Mucosa of rectum (tissue), 2 donors: ENCODE results near the gene TXNRD2.
A peak's percentile ranks its signal among the peaks of the same experiment; 100 is the strongest.

Source experiments
- H3K27ac ChIP-seq, 2 donors: one replicate each; pipeline ENCODE4 v1.7.0; 2013; ENCODE audit warnings: inconsistent platforms in 2 of 2, low read depth in 2 of 2, low read length in 2 of 2
- H3K27me3 ChIP-seq, 2 donors: one replicate each; pipeline ENCODE4 v1.7.0; 2013; ENCODE audit warnings: low read length in 2 of 2; ENCODE audit not compliant: control insufficient read depth in 2 of 2, insufficient read depth in 2 of 2
- H3K36me3 ChIP-seq, 2 donors: one replicate each; pipeline ENCODE4 v1.7.0; 2013; ENCODE audit warnings: low read length in 2 of 2; ENCODE audit not compliant: control insufficient read depth in 2 of 2, insufficient read depth in 2 of 2
- H3K4me1 ChIP-seq, 2 donors: one replicate each; pipeline ENCODE4 v1.7.0; 2013; ENCODE audit warnings: low read length in 2 of 2, mild to moderate bottlenecking in 1 of 2; ENCODE audit not compliant: control insufficient read depth in 2 of 2, insufficient read depth in 2 of 2
- H3K4me3 ChIP-seq, 2 donors: one replicate each; pipeline ENCODE4 v1.7.0; 2013; ENCODE audit warnings: low read length in 2 of 2
- H3K9ac ChIP-seq, 2 donors: one replicate each; pipeline ENCODE4 v1.7.0; 2013; ENCODE audit warnings: low read length in 2 of 2, low read depth in 1 of 2, mild to moderate bottlenecking in 1 of 2
- H3K9me3 ChIP-seq, 2 donors: one replicate each; pipeline ENCODE4 v1.7.0; 2013; ENCODE audit warnings: low read length in 2 of 2; ENCODE audit not compliant: control insufficient read depth in 2 of 2
- donor health status: healthy.
- donor health status: Normal muscosa, but diverticular disease.

Gene TXNRD2

DNA sequence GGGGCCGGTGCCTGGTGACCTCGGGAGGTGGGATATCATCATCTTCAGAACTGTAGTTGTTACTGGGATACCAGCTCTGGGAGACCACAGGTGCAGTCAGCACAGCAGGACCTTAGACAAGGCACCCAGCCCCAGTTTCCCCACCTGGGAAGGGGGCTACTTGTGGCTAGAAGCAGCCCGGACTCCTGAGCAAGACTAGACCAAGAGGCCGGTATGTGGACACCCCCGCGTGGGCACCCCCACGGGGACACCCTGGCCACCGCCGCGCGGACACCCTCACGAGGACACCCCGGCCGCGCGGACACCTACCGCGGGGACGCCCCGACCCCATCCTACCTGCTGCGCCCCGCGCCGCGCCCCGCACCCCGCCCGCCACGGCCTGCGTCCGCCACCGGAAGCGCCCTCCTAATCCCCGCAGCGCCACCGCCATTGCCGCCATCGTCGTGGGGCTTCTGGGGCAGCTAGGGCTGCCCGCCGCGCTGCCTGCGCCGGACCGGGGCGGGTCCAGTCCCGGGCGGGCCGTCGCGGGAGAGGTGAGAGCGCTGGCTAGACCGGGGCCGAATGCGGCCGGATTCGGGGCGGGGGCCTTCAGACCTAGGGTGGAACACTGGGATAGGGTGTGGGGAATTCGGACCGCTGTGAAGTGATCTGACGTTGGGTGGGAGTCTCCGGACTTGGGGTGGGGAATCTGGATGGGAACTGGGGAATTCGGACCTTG, at the start of gene TXNRD2, which contains the start of gene COMT:
TXNRD2 (minus strand) TSS at position 454 of the 718 bp plus-strand sequence; CDS start at position 439, 15 bp downstream.
COMT (plus strand) TSS at position 408 of the 718 bp plus-strand sequence. CDS start 20,755 bp downstream, outside the sequence.
- H3K27me3 ChIP-seq = no peaks in the 10 kb centered on the region
- H3K36me3 ChIP-seq = no peaks in the 10 kb centered on the region
- H3K9ac ChIP-seq = peak within 1 kb of the TSS; percentile 73 to 87
- H3K9me3 ChIP-seq = no peaks in the 10 kb centered on the region
- peak within 1 kb of the TSS; percentile 75 to 84 for H3K4me3 ChIP-seq
- peak within 1 kb of the TSS; percentile 83 to 88 for H3K27ac ChIP-seq
- peaks cover 20 to 27% of the 10 kb centered on the region in 2 donors for H3K4me1 ChIP-seq

DNA sequence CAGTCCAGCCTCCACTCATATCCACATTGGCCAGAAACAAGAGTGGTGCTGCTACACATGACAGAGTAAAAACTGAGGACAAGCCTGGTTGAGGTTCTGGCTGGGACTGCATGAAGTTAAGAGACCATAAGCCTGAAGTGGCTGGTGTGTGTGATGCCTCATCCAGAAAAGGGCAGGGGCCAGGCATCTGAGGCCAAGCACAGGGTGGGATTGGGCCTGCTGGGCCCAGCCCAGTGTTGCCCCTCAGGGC, 49.7 kb upstream of the TXNRD2 start:
- no peak overlapping the region for H3K4me3 ChIP-seq
- no peaks in the 10 kb centered on the region for H3K27me3 ChIP-seq
- H3K4me1 ChIP-seq = peaks cover 6 to 8% of the 10 kb centered on the region in 2 donors
- no peak overlapping the region for H3K9ac ChIP-seq
- H3K36me3 ChIP-seq = no peaks in the 10 kb centered on the region
- no peak overlapping the region for H3K27ac ChIP-seq
- H3K9me3 ChIP-seq = no peaks in the 10 kb centered on the region

DNA sequence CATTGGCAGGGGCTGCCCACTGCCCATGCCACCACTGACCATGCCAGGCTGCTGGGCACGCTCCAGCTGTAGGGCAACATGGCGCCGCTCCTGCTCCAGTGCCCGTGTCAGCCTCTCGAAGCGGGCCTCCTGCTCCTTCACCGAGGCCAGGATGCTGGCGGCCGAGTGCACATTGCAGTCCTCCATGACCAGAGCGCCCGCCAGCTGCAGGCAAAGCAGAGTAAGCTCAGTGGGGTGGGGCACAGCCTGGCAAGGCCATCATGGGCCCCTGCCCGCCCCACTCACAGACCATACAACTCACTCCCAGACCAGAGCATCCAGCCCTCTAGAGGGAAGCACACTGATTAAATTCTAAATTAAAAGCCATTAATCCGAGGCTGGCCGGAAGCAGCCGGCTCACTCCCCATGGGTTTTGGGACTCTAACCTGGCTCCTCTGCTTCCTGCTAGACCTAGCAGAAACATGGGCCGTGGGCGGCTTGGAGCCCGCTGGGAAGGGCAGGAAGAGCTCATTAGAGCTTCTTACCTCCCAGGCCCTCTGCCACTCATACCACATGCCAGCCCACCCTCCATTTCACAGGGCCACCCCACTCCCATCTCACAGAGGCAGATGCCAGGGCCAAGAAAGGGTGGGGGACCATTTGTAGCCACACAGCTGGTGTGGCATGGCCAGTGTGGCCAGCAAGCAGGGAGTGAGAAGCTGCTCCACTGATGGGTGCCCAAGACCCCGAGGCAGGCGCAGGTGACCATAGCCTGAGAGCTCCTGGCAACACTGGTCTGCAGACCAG, 49.2 kb upstream of the TXNRD2 start:
- Histone ChIP-seq H3K4me1 (peaks cover 11 to 13% of the 10 kb centered on the region in 2 donors), H3K4me3 (no peak overlapping the region), H3K36me3 (no peaks in the 10 kb centered on the region), H3K9me3 (no peaks in the 10 kb centered on the region), H3K9ac (no peak overlapping the region), H3K27me3 (no peaks in the 10 kb centered on the region), H3K27ac (no peak overlapping the region)

DNA sequence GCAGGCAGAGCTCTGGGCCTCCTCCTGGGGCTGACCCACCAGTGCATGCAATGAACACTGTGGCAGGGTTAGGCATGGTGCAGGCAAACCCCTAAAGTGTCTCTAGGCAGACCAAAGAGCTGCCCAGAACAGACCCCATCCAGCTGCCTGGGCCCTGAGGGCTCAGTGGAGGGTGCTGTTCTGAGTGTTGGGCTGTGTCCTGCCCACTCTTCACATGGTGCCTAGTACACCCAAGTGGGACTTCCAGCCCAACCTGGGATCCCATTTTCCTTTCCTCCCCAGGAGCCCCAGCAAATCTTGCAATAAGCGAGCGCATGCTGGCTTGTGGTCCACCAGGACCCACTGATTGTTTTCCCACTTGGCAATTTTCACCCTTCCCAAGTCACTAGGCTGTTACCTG, 48.6 kb upstream of the TXNRD2 start:
- Histone ChIP-seq H3K9me3 (no peaks in the 10 kb centered on the region), H3K9ac (no peak overlapping the region), H3K27ac (no peak overlapping the region), H3K36me3 (no peaks in the 10 kb centered on the region), H3K27me3 (no peaks in the 10 kb centered on the region), H3K4me1 (peaks cover 12 to 14% of the 10 kb centered on the region in 2 donors), H3K4me3 (no peak overlapping the region)

DNA sequence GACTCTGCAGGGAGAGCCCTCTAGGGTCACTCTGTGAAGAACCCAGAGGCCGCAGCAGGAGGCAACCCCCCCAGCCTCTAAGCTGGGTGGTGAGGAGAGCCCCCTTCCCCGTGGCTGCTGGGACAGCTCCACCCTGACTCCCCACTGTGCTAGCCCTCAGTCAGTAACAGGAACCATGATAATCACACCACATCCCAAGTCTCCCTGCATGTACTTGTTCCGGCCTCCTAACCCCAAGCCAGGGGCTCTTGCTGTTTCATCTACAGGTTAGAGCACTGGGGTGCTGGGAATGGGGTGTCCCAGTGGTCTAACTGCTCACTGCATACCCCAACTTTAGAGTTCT, 48.1 kb upstream of the TXNRD2 start:
- no peaks in the 10 kb centered on the region for H3K36me3 ChIP-seq
- H3K4me3 ChIP-seq = no peak overlapping the region
- no peak overlapping the region for H3K9ac ChIP-seq
- no peak overlapping the region for H3K27ac ChIP-seq
- H3K27me3 ChIP-seq = no peaks in the 10 kb centered on the region
- H3K4me1 ChIP-seq = peaks cover 12 to 14% of the 10 kb centered on the region in 2 donors
- H3K9me3 ChIP-seq = no peaks in the 10 kb centered on the region

DNA sequence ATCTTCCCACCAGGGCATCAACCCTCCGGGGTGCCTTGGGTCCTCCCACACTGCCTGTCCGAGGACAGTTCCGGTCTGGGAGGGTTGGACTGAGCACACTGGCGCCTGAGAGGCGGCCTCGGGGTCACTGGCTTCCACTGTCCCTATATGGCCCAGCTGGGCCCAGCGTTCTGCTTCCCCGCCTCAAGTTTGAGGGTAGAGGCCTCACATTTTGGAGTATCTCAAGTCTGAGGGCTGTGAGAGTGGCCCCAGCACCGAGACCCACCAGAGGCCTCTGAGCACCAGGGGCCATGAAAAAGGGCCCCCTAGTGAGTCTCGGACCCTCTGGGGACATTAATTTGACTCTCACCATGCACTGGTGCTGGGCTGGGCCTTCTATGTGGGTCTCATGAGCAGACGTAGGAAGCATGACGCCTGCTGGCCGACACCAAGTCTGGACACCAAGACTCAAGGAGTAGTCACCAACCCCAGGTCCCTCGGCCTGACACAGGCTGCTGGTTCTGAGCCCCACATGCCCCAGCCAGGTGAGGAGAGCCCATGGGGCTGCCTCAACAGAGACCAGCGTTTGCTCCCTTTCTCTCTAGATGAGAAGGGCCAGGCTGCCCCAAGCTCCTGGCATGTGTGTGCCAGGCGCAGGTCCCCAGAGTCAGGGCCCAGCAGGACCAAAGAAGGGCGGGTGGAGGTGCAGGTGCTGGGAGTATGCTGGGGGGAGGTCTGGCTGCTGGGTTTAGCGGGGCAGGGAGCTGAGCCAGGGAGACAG, 47.5 kb upstream of the TXNRD2 start:
- Histone ChIP-seq H3K27me3 (no peaks in the 10 kb centered on the region), H3K4me3 (no peak overlapping the region), H3K9me3 (no peaks in the 10 kb centered on the region), H3K36me3 (no peaks in the 10 kb centered on the region), H3K9ac (no peak overlapping the region), H3K4me1 (peaks cover 12 to 14% of the 10 kb centered on the region in 2 donors), H3K27ac (no peak overlapping the region)

DNA sequence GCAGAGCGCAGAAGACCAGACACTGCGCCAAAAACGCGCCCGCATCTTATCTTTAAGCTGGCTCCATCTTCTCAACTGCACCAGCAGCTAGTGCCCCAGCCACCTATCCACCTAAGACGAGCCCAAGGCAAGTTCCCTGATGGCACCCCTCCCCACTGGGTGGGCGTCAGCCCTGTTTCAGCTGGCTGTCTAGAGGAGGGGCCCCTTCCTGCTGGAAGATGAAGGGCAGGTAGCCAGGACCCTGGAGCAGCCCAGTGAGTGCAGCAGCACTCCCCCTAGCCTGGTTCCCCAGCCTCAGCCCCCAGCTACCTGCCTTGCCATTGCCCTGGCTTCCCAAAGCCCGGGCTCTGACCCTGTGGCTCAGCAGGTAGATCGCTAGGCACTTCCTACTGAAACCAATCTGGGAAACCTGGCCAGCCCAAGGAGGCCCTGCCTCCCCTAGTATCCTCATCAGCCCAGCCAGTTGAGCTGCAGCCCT, 46.8 kb upstream of the TXNRD2 start:
- no peak overlapping the region for H3K27ac ChIP-seq
- no peak overlapping the region for H3K9ac ChIP-seq
- H3K4me3 ChIP-seq = no peak overlapping the region
- no peaks in the 10 kb centered on the region for H3K36me3 ChIP-seq
- H3K4me1 ChIP-seq = peaks cover 12 to 14% of the 10 kb centered on the region in 2 donors
- no peaks in the 10 kb centered on the region for H3K27me3 ChIP-seq
- no peaks in the 10 kb centered on the region for H3K9me3 ChIP-seq

DNA sequence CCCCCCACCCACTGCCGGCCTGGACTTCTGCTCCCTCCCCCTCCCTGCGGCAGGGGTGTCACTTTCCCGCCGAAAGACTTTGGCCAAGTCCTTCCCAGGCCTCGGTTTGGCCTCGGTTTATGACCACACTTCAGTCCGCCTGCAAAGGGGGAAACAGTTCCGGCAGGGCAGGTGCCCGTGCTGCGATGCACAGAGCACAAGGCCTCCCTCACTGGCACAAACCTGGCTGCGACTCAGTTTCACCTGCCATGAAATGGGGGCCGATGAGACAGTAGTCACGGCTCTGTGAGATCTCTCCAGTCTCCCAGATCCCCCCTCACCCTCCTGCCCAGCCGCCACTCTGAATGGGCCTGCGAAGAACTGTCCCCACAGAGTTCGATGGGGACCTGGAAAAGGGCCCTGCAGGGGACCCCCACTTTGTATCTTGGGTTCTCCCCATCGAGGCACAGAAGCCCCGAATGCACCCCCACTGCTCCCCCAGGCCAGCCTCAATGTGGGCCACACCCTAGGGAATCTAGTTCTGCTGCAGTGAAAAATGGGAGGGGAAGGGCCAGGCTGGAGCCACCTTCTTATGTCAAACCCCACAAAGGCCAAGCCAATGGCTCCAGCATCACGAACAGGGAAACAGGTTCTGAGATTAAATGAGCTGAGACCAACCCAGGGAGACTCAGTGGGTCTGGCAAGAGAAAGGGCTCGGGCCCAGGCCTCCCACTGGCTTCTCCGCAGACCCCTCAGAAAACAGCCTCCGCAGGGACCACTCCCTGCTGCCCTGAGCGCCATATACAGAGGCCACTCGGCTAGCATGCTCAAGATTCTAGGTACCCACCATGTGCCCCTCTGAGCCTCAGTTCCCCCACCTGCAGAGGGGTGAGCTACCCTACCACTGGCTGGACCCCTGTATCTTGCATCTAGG, 46.0 kb upstream of the TXNRD2 start:
- Histone ChIP-seq H3K9me3 (no peaks in the 10 kb centered on the region), H3K9ac (no peak overlapping the region), H3K27ac (no peak overlapping the region), H3K4me3 (peak overlapping the region; percentile 14 to 23), H3K4me1 (peaks cover 12 to 14% of the 10 kb centered on the region in 2 donors), H3K27me3 (no peaks in the 10 kb centered on the region), H3K36me3 (no peaks in the 10 kb centered on the region)

DNA sequence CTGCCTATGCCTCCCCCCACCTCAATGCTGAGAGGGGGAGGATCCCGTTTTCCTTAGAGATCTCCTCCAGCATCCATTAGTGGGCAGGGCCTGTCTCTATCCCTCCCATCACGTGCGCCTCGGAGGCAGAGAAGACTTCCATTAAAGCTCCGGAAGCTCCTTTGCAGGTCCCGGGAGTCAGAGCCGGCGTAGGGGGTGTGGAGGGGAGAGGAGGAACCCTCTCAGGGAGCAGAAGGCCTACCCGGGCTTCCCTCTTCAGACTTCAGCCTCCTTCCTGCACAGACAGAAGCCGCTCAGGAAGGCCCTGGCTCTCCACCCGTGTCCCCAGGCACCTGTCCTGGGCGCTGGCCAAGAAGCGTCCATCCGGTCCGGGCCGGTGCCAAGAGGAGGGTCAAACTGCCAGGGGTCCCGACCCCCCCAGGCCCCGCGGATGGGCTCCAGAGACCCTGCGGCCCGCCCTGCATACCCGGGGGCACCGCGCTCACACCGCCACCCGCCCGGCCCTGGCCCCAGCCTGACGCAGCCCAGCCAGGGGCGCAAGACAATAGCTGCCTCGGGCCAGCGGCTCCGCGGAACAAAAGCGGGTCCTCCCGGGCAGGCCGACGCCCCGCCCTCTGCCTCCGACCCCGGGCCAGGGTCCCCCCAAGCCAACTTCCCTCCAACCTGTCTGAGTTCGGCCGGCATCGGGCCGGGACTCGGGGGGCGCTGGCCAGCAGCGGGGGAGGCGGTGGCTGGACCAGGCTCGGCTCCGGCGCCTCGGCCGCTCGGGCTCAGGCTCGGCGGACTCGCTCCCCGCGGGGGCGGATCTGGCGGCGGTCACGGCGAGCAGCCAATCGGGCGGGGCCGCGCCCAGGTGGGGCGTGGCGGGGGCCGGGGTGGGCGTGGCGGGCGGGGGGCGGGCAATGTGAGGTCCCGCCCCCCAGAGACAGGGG, 45.1 kb upstream of the TXNRD2 start:
- Histone ChIP-seq H3K9me3 (no peaks in the 10 kb centered on the region), H3K36me3 (no peaks in the 10 kb centered on the region), H3K27ac (peak overlapping the region; percentile 19 to 56), H3K9ac (peak overlapping the region; percentile 54 to 72), H3K4me3 (peak overlapping the region; percentile 69 to 74), H3K4me1 (peaks cover 12 to 14% of the 10 kb centered on the region in 2 donors), H3K27me3 (no peaks in the 10 kb centered on the region)
